HepG2 (cell line): ENCODE results near the gene JPH2. TPM values are rescaled to one million over a fixed set of nuclear protein-coding genes. Genes with fewer than 3 reads are reported as not detected.

Experiments used
- KLF11 ChIP-seq: IDR thresholded peaks from 2 replicates; pipeline ENCODE4 v1.6.1; 2016; ENCODE audit warnings: missing compliant biosample characterization
- LCORL ChIP-seq, 2 experiments: fragments of 450-650 bp in 1 of 2; sonication (generic) in 1 of 2; formaldehyde crosslinking in 1 of 2; IDR thresholded peaks; 2 replicates each; pipeline versions ENCODE4 v1.5.0 to v1.6.1; 2017 to 2020; ENCODE audit warnings: antibody characterized with exemption in 1 of 2, missing genetic modification reagents in 1 of 2
- MEF2D ChIP-seq: sonication (generic); formaldehyde crosslinking; IDR thresholded peaks from 2 replicates; pipeline ENCODE4 v1.5.1; 2020; ENCODE audit warnings: mild to moderate bottlenecking, missing genetic modification reagents
- NPAS2 ChIP-seq: sonication (generic); formaldehyde crosslinking; IDR thresholded peaks from 2 replicates; pipeline ENCODE4 v1.8.0; 2022; ENCODE audit warnings: mild to moderate bottlenecking, missing genetic modification reagents, borderline replicate concordance
- RELA ChIP-seq: sonication (generic); formaldehyde crosslinking; IDR thresholded peaks from 2 replicates; pipeline ENCODE4 v1.4.0; 2020; ENCODE audit warnings: missing genetic modification reagents
- TCF12 ChIP-seq, 2 experiments: fragments of 450-650 bp in 1 of 2; sonication (generic) in 1 of 2; formaldehyde crosslinking in 1 of 2; IDR thresholded peaks; 2 replicates each; pipeline versions ENCODE4 v1.6.1 to v1.8.0; 2017 to 2022; ENCODE audit warnings: antibody characterized with exemption in 1 of 2, mild to moderate bottlenecking in 1 of 2, missing genetic modification reagents in 1 of 2, moderate library complexity in 1 of 2
- ZNF274 ChIP-seq: sonication (generic); formaldehyde crosslinking; IDR thresholded peaks from 2 replicates; pipeline ENCODE4 v1.5.1; 2020; ENCODE audit warnings: mild to moderate bottlenecking, missing genetic modification reagents
- ZNF296 ChIP-seq: sonication (generic); formaldehyde crosslinking; conservative IDR thresholded peaks from 2 replicates; pipeline ENCODE4 v1.5.0; 2020; ENCODE audit warnings: mild to moderate bottlenecking, missing genetic modification reagents
- ZNF563 ChIP-seq: sonication (generic); formaldehyde crosslinking; IDR thresholded peaks from 2 replicates; pipeline ENCODE4 v1.8.0; 2022; ENCODE audit warnings: mild to moderate bottlenecking, moderate library complexity, missing genetic modification reagents
- ZNF607 ChIP-seq: sonication (generic); formaldehyde crosslinking; IDR thresholded peaks from 2 replicates; pipeline ENCODE4 v1.5.1; 2020; ENCODE audit warnings: missing genetic modification reagents, mild to moderate bottlenecking, borderline replicate concordance
- ZNF614 ChIP-seq: IDR thresholded peaks from 2 replicates; pipeline ENCODE4 v1.6.1; 2018; ENCODE audit warnings: missing biosample characterization, missing genetic modification reagents, inconsistent platforms, borderline replicate concordance
- ZNF652 ChIP-seq: IDR thresholded peaks from 2 replicates; pipeline ENCODE4 v1.6.1; 2016; ENCODE audit warnings: low read depth, borderline replicate concordance
- ZNF772 ChIP-seq: sonication (generic); formaldehyde crosslinking; IDR thresholded peaks from 2 replicates; pipeline ENCODE4 v1.5.0; 2020; ENCODE audit warnings: mild to moderate bottlenecking, missing genetic modification reagents
- polyA plus RNA-seq, 8 experiments: library from polyadenylated mRNA; depleted of rRNA in 3 of 8; stranded (reverse) in 7 of 8; unstranded in 1 of 8; fragments of >200 nt; fragmentation: Illumina TruSeq in 4 of 8; extraction: Trizol in 4 of 8; gene quantifications; 2 replicates each; pipeline versions ENCODE4 v1.2.1 to v1.2.3, GENCODE V29; 2011 to 2016; ENCODE audit warnings: low read depth in 4 of 8, missing spikeins in 1 of 8, mixed read lengths in 1 of 8; ENCODE audit not compliant: insufficient read depth in 1 of 8
- total RNA-seq, 5 experiments: library from RNA; depleted of rRNA; stranded (reverse); fragments of >200 nt; fragmentation: Illumina TruSeq; extraction: Trizol; gene quantifications; 2 replicates each; pipeline ENCODE4 v1.2.3, GENCODE V29; 2016; ENCODE audit warnings: low read depth in 1 of 5
- TF ChIP-seq, protein P1 (sequence below): sonication (generic); formaldehyde crosslinking; IDR thresholded peaks from 2 replicates; pipeline ENCODE4 v1.4.0; 2020; ENCODE audit warnings: mild to moderate bottlenecking, missing genetic modification reagents
- TF ChIP-seq, protein P2 (sequence below): sonication (generic); formaldehyde crosslinking; IDR thresholded peaks from 2 replicates; pipeline ENCODE4 v1.4.0; 2020; ENCODE audit warnings: missing genetic modification reagents, borderline replicate concordance
- TF ChIP-seq, protein P3 (sequence below): sonication (generic); formaldehyde crosslinking; IDR thresholded peaks from 2 replicates; pipeline ENCODE4 v1.5.0; 2020; ENCODE audit warnings: missing genetic modification reagents
- TF ChIP-seq, protein P4 (sequence below): sonication (generic); formaldehyde crosslinking; IDR thresholded peaks from 2 replicates; pipeline ENCODE4 v1.4.0; 2020; ENCODE audit warnings: low read depth, mild to moderate bottlenecking, missing genetic modification reagents
- TF ChIP-seq, protein P5 (sequence below): sonication (generic); formaldehyde crosslinking; IDR thresholded peaks from 2 replicates; pipeline ENCODE4 v1.4.0; 2020; ENCODE audit warnings: missing genetic modification reagents

JPH2 gene
- total and polyA plus RNA-seq, 2 of the 13 experiments (the other 11 are each of a cell fraction or from before 2014, with no cell fraction given) = 0.42 TPM; not detected in 1

DNA sequence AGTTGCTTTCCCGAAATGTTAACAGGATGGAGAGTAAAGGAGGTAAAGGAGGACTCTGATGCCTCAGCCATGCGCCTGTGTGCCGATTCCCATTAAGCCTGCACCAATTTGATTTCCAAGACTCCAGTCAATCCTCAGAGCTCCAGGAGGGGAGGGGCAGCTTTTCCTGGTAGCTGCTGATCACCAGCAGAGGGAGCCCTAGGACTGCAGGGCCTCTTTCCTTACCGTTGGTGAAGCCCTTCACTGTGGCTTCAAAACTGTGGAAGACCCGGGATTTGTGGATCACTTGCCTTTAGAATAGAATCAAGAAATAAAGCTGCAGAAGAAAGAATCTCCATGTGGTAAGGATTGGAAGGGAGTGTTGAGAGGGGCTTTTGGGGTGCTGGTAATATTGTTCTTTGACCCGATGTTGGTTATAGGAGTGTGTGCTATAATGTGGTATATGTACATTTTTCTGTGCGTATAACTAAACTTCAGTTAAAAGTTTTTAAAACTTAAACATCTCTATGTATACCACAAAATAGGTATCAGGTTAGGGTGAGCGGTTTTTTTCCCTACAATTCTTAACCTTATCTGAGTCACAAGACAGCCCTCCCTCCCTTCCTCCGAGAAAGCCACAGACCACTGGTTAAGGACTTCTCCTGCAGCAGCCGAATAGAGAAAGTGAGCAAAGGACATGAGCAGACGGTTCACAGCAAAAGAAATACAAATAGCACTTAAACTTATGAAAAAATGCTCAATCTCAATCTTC lies 30.5 kb upstream of the JPH2 start (continued):
- TF ChIP-seq, protein P1, sequence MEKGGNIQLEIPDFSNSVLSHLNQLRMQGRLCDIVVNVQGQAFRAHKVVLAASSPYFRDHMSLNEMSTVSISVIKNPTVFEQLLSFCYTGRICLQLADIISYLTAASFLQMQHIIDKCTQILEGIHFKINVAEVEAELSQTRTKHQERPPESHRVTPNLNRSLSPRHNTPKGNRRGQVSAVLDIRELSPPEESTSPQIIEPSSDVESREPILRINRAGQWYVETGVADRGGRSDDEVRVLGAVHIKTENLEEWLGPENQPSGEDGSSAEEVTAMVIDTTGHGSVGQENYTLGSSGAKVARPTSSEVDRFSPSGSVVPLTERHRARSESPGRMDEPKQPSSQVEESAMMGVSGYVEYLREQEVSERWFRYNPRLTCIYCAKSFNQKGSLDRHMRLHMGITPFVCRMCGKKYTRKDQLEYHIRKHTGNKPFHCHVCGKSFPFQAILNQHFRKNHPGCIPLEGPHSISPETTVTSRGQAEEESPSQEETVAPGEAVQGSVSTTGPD (CRISPR knock-in tag) = no peak
- TF ChIP-seq ZNF296 (no peak), TCF12 (IDR thresholded peaks at IDR 0.05) (no peak), TCF12 (CRISPR knock-in tag; IDR thresholded peaks at IDR 0.05) (no peak), NPAS2 (CRISPR knock-in tag) (no peak), LCORL (IDR thresholded peaks at IDR 0.05) (no peak), LCORL (CRISPR knock-in tag; IDR thresholded peaks at IDR 0.05) (0 out of 2 replicates have a peak, but pooled peaks have one; percentile 49), RELA (CRISPR knock-in tag) (no peak), MEF2D (no peak), ZNF274 (CRISPR knock-in tag) (no peak), ZNF607 (no peak), ZNF563 (no peak), KLF11 (CRISPR knock-in tag) (no peak), ZNF772 (CRISPR knock-in tag) (peak; percentile 71), ZNF614 (peak; percentile 49; the same call in 1 of the 2 replicates), ZNF652 (CRISPR knock-in tag) (no peak)
- TF ChIP-seq, protein P2, sequence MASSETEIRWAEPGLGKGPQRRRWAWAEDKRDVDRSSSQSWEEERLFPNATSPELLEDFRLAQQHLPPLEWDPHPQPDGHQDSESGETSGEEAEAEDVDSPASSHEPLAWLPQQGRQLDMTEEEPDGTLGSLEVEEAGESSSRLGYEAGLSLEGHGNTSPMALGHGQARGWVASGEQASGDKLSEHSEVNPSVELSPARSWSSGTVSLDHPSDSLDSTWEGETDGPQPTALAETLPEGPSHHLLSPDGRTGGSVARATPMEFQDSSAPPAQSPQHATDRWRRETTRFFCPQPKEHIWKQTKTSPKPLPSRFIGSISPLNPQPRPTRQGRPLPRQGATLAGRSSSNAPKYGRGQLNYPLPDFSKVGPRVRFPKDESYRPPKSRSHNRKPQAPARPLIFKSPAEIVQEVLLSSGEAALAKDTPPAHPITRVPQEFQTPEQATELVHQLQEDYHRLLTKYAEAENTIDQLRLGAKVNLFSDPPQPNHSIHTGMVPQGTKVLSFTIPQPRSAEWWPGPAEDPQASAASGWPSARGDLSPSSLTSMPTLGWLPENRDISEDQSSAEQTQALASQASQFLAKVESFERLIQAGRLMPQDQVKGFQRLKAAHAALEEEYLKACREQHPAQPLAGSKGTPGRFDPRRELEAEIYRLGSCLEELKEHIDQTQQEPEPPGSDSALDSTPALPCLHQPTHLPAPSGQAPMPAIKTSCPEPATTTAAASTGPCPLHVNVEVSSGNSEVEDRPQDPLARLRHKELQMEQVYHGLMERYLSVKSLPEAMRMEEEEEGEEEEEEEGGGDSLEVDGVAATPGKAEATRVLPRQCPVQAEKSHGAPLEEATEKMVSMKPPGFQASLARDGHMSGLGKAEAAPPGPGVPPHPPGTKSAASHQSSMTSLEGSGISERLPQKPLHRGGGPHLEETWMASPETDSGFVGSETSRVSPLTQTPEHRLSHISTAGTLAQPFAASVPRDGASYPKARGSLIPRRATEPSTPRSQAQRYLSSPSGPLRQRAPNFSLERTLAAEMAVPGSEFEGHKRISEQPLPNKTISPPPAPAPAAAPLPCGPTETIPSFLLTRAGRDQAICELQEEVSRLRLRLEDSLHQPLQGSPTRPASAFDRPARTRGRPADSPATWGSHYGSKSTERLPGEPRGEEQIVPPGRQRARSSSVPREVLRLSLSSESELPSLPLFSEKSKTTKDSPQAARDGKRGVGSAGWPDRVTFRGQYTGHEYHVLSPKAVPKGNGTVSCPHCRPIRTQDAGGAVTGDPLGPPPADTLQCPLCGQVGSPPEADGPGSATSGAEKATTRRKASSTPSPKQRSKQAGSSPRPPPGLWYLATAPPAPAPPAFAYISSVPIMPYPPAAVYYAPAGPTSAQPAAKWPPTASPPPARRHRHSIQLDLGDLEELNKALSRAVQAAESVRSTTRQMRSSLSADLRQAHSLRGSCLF (CRISPR knock-in tag) = no peak
- TF ChIP-seq, protein P3, sequence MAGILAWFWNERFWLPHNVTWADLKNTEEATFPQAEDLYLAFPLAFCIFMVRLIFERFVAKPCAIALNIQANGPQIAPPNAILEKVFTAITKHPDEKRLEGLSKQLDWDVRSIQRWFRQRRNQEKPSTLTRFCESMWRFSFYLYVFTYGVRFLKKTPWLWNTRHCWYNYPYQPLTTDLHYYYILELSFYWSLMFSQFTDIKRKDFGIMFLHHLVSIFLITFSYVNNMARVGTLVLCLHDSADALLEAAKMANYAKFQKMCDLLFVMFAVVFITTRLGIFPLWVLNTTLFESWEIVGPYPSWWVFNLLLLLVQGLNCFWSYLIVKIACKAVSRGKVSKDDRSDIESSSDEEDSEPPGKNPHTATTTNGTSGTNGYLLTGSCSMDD = no peak
- TF ChIP-seq, protein P4, sequence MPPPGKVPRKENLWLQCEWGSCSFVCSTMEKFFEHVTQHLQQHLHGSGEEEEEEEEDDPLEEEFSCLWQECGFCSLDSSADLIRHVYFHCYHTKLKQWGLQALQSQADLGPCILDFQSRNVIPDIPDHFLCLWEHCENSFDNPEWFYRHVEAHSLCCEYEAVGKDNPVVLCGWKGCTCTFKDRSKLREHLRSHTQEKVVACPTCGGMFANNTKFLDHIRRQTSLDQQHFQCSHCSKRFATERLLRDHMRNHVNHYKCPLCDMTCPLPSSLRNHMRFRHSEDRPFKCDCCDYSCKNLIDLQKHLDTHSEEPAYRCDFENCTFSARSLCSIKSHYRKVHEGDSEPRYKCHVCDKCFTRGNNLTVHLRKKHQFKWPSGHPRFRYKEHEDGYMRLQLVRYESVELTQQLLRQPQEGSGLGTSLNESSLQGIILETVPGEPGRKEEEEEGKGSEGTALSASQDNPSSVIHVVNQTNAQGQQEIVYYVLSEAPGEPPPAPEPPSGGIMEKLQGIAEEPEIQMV (CRISPR knock-in tag) = no peak
- TF ChIP-seq, protein P5, sequence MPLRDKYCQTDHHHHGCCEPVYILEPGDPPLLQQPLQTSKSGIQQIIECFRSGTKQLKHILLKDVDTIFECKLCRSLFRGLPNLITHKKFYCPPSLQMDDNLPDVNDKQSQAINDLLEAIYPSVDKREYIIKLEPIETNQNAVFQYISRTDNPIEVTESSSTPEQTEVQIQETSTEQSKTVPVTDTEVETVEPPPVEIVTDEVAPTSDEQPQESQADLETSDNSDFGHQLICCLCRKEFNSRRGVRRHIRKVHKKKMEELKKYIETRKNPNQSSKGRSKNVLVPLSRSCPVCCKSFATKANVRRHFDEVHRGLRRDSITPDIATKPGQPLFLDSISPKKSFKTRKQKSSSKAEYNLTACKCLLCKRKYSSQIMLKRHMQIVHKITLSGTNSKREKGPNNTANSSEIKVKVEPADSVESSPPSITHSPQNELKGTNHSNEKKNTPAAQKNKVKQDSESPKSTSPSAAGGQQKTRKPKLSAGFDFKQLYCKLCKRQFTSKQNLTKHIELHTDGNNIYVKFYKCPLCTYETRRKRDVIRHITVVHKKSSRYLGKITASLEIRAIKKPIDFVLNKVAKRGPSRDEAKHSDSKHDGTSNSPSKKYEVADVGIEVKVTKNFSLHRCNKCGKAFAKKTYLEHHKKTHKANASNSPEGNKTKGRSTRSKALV (CRISPR knock-in tag) = no peak
